Measurements from ENCODE around the gene SLC30A4.

GRCh38 chr15:45539680-45540079 lies 17.1 kb upstream of the SLC30A4 start:
- TF ChIP-seq CTCF (conservative IDR thresholded peaks at IDR 0.05) (no peak), ZFX (IDR thresholded peaks at IDR 0.05) (no peak)

Measured in C4-2B (cell line).